ENCODE data around the gene TBC1D28.
"Not testable (repeated sequence)": the region's sequence is repeated elsewhere in the genome, so short reads cannot be mapped to it uniquely, and the experiment has no call there.

DNA sequence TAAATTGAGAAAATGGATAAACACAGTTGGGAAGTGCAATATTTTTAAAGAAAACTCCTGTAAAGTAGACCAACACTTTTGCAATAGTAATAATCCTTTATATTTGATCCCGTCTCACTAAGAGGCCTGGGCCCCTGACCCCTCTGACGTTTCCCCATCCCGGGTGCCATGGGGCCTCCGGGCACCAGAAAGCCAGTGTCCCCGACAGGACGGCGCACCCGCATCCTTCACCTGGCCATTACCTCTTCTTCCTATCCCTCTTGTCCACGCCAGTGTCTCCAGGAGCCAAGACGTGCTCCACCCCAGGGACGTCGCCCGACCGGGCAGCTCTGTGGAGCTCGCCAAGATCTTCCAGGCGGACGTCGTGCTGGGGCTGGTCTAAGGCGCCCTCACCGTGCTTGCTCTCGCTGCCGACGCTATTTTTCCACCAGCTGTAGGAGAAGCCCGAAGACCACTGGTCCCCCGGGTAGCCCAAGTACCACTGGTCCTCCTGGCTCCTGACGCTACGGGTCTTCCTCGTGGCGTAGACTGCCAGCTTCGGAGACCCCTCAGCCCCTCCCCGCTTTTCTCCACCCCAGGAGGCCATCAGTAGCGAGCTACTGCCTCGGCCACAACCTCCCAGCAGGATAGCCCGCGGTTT, 19.2 kb downstream of the TBC1D28 start:
- not testable (repeated sequence) for TF ChIP-seq EZH2phosphoT487 (IDR thresholded peaks at IDR 0.05; ENCODE audit: insufficient read depth, low read depth); EZH2 (IDR thresholded peaks at IDR 0.05; ENCODE audit: insufficient read depth, poor library complexity, severe bottlenecking)
